Muscle layer of duodenum (tissue), 2 donors: ENCODE results near the gene KDM4B.

Source experiments
- H3K27ac ChIP-seq: one replicate; pipeline ENCODE4 v1.7.0; 2013; ENCODE audit warnings: mild to moderate bottlenecking, low read length
- H3K27me3 ChIP-seq: one replicate; pipeline ENCODE4 v1.7.0; 2013; ENCODE audit warnings: low read depth, mild to moderate bottlenecking, control low read depth, low read length
- H3K36me3 ChIP-seq, 2 donors: one replicate each; pipeline ENCODE4 v1.7.0; 2013; ENCODE audit warnings: low read length in 2 of 2, control low read depth in 1 of 2, mild to moderate bottlenecking in 1 of 2; ENCODE audit not compliant: insufficient read depth in 2 of 2, control insufficient read depth in 1 of 2
- H3K4me1 ChIP-seq, 2 donors: one replicate each; pipeline ENCODE4 v1.7.0; 2013; ENCODE audit warnings: low read length in 2 of 2, mild to moderate bottlenecking in 2 of 2, control low read depth in 1 of 2, moderate library complexity in 1 of 2; ENCODE audit not compliant: insufficient read depth in 2 of 2, control insufficient read depth in 1 of 2
- H3K4me3 ChIP-seq, 2 donors: one replicate each; pipeline ENCODE4 v1.7.0; 2013; ENCODE audit warnings: low read length in 2 of 2, low read depth in 1 of 2, mild to moderate bottlenecking in 1 of 2
- H3K9me3 ChIP-seq, 2 donors: one replicate each; pipeline ENCODE4 v1.7.0; 2013; ENCODE audit warnings: low read length in 2 of 2, control low read depth in 1 of 2, mild to moderate bottlenecking in 1 of 2; ENCODE audit not compliant: control insufficient read depth in 1 of 2
- donor health status: healthy.

KDM4B gene

GRCh38 chr19:5038631-5039271, 69.8 kb downstream of the KDM4B start:
- no peaks in the 10 kb centered on the region for H3K9me3 ChIP-seq
- peaks cover 0 to 39% of the 10 kb centered on the region in 2 donors for H3K4me1 ChIP-seq
- H3K27me3 ChIP-seq, result no peaks in the 10 kb centered on the region
- H3K36me3 ChIP-seq, result peaks cover 3 to 49% of the 10 kb centered on the region in 2 donors
- H3K27ac ChIP-seq, result no peak overlapping the region
- H3K4me3 ChIP-seq, result no peak overlapping the region

GRCh38 chr19:5039642-5040543, 71.0 kb downstream of the KDM4B start:
- H3K4me3 ChIP-seq, result no peak overlapping the region
- H3K9me3 ChIP-seq, result no peaks in the 10 kb centered on the region
- no peak overlapping the region for H3K27ac ChIP-seq
- peaks cover 0 to 39% of the 10 kb centered on the region in 2 donors for H3K4me1 ChIP-seq
- no peaks in the 10 kb centered on the region for H3K27me3 ChIP-seq
- H3K36me3 ChIP-seq, result peaks cover 3 to 42% of the 10 kb centered on the region in 2 donors

- peaks cover 3 to 39% of the 10 kb centered on the region in 2 donors for H3K36me3 ChIP-seq
- H3K4me1 ChIP-seq, result peaks cover 0 to 32% of the 10 kb centered on the region in 2 donors
- no peaks in the 10 kb centered on the region for H3K27me3 ChIP-seq
These were observed 71.7 kb downstream of the KDM4B start for GRCh38 chr19:5040544-5041167.

GRCh38 chr19:5041168-5041912, 72.4 kb downstream of the KDM4B start:
- H3K4me3 ChIP-seq, result no peak overlapping the region
- no peaks in the 10 kb centered on the region for H3K27me3 ChIP-seq
- no peaks in the 10 kb centered on the region for H3K9me3 ChIP-seq
- peaks cover 3 to 39% of the 10 kb centered on the region in 2 donors for H3K36me3 ChIP-seq
- H3K27ac ChIP-seq, result no peak overlapping the region
- H3K4me1 ChIP-seq, result peaks cover 0 to 25% of the 10 kb centered on the region in 2 donors

More at GRCh38 chr19:5040544-5041167, 71.7 kb downstream of the KDM4B start:
- H3K9me3 ChIP-seq, result no peaks in the 10 kb centered on the region
- no peak overlapping the region for H3K4me3 ChIP-seq
- no peak overlapping the region for H3K27ac ChIP-seq

- Histone ChIP-seq H3K4me3 (no peak overlapping the region), H3K27ac (no peak overlapping the region), H3K9me3 (no peaks in the 10 kb centered on the region), H3K4me1 (peaks cover 0 to 20% of the 10 kb centered on the region in 2 donors), H3K27me3 (no peaks in the 10 kb centered on the region), H3K36me3 (peaks cover 3 to 42% of the 10 kb centered on the region in 2 donors)
These were observed 72.9 kb downstream of the KDM4B start for GRCh38 chr19:5041913-5042187.

GRCh38 chr19:5042556-5042955, 73.6 kb downstream of the KDM4B start:
- Histone ChIP-seq H3K36me3 (peaks cover 5 to 49% of the 10 kb centered on the region in 2 donors), H3K4me1 (peaks cover 0 to 12% of the 10 kb centered on the region in 2 donors), H3K4me3 (no peak overlapping the region), H3K27me3 (no peaks in the 10 kb centered on the region), H3K9me3 (no peaks in the 10 kb centered on the region), H3K27ac (no peak overlapping the region)

- H3K4me1 ChIP-seq, result peaks cover 0 to 10% of the 10 kb centered on the region in 2 donors
- no peaks in the 10 kb centered on the region for H3K27me3 ChIP-seq
- peaks cover 7 to 46% of the 10 kb centered on the region in 2 donors for H3K36me3 ChIP-seq
- no peak overlapping the region for H3K4me3 ChIP-seq
- no peaks in the 10 kb centered on the region for H3K9me3 ChIP-seq
- no peak overlapping the region for H3K27ac ChIP-seq
These were observed 76.1 kb downstream of the KDM4B start for GRCh38 chr19:5045029-5045428.

- H3K4me1 ChIP-seq, result peaks cover 0 to 10% of the 10 kb centered on the region in 2 donors
- H3K4me3 ChIP-seq, result no peak overlapping the region
- H3K9me3 ChIP-seq, result no peaks in the 10 kb centered on the region
- no peak overlapping the region for H3K27ac ChIP-seq
- no peaks in the 10 kb centered on the region for H3K27me3 ChIP-seq
- H3K36me3 ChIP-seq, result peaks cover 4 to 39% of the 10 kb centered on the region in 2 donors
These were observed 77.0 kb downstream of the KDM4B start for GRCh38 chr19:5045956-5046338.

- no peaks in the 10 kb centered on the region for H3K27me3 ChIP-seq
- H3K36me3 ChIP-seq, result peaks cover 4 to 39% of the 10 kb centered on the region in 2 donors
- H3K9me3 ChIP-seq, result no peaks in the 10 kb centered on the region
- H3K4me3 ChIP-seq, result no peak overlapping the region
- peaks cover 0 to 10% of the 10 kb centered on the region in 2 donors for H3K4me1 ChIP-seq
- H3K27ac ChIP-seq, result no peak overlapping the region
These were observed 77.6 kb downstream of the KDM4B start for GRCh38 chr19:5046339-5047039.

- Histone ChIP-seq H3K4me1 (peaks cover 0 to 10% of the 10 kb centered on the region in 2 donors), H3K27me3 (no peaks in the 10 kb centered on the region), H3K27ac (no peak overlapping the region), H3K36me3 (peaks cover 4 to 37% of the 10 kb centered on the region in 2 donors), H3K9me3 (no peaks in the 10 kb centered on the region), H3K4me3 (no peak overlapping the region)
These were observed 78.5 kb downstream of the KDM4B start for GRCh38 chr19:5047251-5047935.
